ENCODE data around the gene PRKCZ.

DNA sequence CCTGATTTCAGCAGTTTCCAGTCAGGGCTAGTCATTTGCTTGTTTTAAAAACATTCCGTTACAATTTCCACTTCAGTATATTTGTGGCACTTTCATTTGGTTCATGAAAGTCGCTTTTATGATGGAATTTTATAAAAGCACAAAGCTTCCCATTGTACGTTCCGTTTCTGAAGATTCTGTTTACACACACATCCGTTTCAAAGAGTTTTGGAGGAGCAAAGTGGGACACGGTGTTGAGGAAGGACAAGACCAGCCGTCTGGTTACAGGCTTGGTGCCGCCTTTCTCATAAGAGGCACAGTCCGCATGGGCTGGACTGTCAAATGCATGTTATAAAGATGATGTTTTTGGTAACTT is 84.0 kb downstream of the PRKCZ start:
- TF ChIP-seq, protein P1, sequence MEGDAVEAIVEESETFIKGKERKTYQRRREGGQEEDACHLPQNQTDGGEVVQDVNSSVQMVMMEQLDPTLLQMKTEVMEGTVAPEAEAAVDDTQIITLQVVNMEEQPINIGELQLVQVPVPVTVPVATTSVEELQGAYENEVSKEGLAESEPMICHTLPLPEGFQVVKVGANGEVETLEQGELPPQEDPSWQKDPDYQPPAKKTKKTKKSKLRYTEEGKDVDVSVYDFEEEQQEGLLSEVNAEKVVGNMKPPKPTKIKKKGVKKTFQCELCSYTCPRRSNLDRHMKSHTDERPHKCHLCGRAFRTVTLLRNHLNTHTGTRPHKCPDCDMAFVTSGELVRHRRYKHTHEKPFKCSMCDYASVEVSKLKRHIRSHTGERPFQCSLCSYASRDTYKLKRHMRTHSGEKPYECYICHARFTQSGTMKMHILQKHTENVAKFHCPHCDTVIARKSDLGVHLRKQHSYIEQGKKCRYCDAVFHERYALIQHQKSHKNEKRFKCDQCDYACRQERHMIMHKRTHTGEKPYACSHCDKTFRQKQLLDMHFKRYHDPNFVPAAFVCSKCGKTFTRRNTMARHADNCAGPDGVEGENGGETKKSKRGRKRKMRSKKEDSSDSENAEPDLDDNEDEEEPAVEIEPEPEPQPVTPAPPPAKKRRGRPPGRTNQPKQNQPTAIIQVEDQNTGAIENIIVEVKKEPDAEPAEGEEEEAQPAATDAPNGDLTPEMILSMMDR (conservative IDR thresholded peaks at IDR 0.05; ENCODE audit: low read length), result no peak
- no peak for TF ChIP-seq EZH2phosphoT487 (IDR thresholded peaks at IDR 0.05; ENCODE audit: borderline replicate concordance, low read depth, low read length)
